ENCODE data around the gene ASTN2.

Gene ASTN2

GRCh38 chr9:117120061-117120460 is 294.8 kb downstream of the ASTN2 start:
- no peak for TF ChIP-seq TAF1 (IDR thresholded peaks at IDR 0.05; ENCODE audit: borderline replicate concordance, insufficient read depth, low read length)
- no peak for TF ChIP-seq FOXP2 (optimal IDR thresholded peaks at IDR 0.05; ENCODE audit: borderline replicate concordance, extremely low read depth, extremely low read length, insufficient read depth)
- no peak for TF ChIP-seq SIN3A (IDR thresholded peaks at IDR 0.05; ENCODE audit: borderline replicate concordance, insufficient read depth, low read length)
- no peak for TF ChIP-seq POLR2AphosphoS5 (IDR thresholded peaks at IDR 0.05; ENCODE audit: low read depth, low read length)
- TF ChIP-seq, protein P1, sequence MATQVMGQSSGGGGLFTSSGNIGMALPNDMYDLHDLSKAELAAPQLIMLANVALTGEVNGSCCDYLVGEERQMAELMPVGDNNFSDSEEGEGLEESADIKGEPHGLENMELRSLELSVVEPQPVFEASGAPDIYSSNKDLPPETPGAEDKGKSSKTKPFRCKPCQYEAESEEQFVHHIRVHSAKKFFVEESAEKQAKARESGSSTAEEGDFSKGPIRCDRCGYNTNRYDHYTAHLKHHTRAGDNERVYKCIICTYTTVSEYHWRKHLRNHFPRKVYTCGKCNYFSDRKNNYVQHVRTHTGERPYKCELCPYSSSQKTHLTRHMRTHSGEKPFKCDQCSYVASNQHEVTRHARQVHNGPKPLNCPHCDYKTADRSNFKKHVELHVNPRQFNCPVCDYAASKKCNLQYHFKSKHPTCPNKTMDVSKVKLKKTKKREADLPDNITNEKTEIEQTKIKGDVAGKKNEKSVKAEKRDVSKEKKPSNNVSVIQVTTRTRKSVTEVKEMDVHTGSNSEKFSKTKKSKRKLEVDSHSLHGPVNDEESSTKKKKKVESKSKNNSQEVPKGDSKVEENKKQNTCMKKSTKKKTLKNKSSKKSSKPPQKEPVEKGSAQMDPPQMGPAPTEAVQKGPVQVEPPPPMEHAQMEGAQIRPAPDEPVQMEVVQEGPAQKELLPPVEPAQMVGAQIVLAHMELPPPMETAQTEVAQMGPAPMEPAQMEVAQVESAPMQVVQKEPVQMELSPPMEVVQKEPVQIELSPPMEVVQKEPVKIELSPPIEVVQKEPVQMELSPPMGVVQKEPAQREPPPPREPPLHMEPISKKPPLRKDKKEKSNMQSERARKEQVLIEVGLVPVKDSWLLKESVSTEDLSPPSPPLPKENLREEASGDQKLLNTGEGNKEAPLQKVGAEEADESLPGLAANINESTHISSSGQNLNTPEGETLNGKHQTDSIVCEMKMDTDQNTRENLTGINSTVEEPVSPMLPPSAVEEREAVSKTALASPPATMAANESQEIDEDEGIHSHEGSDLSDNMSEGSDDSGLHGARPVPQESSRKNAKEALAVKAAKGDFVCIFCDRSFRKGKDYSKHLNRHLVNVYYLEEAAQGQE (IDR thresholded peaks at IDR 0.05; ENCODE audit: insufficient read depth in 1 of 2, low read depth in 2 of 2, low read length in 2 of 2): no peak

GRCh38 chr9:117116084-117116483 is 298.8 kb downstream of the ASTN2 start:
- TF ChIP-seq FOXP2 (optimal IDR thresholded peaks at IDR 0.05; ENCODE audit: borderline replicate concordance, extremely low read depth, extremely low read length, insufficient read depth) (no peak), SIN3A (IDR thresholded peaks at IDR 0.05; ENCODE audit: borderline replicate concordance, insufficient read depth, low read length) (no peak), TAF1 (IDR thresholded peaks at IDR 0.05; ENCODE audit: borderline replicate concordance, insufficient read depth, low read length) (no peak), POLR2AphosphoS5 (IDR thresholded peaks at IDR 0.05; ENCODE audit: low read depth, low read length) (no peak)
- TF ChIP-seq, protein P1 (IDR thresholded peaks at IDR 0.05; ENCODE audit: insufficient read depth in 1 of 2, low read depth in 2 of 2, low read length in 2 of 2): no peak

- TF ChIP-seq FOXP2 (optimal IDR thresholded peaks at IDR 0.05; ENCODE audit: borderline replicate concordance, extremely low read depth, extremely low read length, insufficient read depth) (no peak), POLR2AphosphoS5 (IDR thresholded peaks at IDR 0.05; ENCODE audit: low read depth, low read length) (no peak), SIN3A (IDR thresholded peaks at IDR 0.05; ENCODE audit: borderline replicate concordance, insufficient read depth, low read length) (no peak), TAF1 (IDR thresholded peaks at IDR 0.05; ENCODE audit: borderline replicate concordance, insufficient read depth, low read length) (no peak)
- TF ChIP-seq, protein P1 (IDR thresholded peaks at IDR 0.05; ENCODE audit: insufficient read depth in 1 of 2, low read depth in 2 of 2, low read length in 2 of 2): no peak
Observed at GRCh38 chr9:117114768-117115167, 300.1 kb downstream of the ASTN2 start.

DNA sequence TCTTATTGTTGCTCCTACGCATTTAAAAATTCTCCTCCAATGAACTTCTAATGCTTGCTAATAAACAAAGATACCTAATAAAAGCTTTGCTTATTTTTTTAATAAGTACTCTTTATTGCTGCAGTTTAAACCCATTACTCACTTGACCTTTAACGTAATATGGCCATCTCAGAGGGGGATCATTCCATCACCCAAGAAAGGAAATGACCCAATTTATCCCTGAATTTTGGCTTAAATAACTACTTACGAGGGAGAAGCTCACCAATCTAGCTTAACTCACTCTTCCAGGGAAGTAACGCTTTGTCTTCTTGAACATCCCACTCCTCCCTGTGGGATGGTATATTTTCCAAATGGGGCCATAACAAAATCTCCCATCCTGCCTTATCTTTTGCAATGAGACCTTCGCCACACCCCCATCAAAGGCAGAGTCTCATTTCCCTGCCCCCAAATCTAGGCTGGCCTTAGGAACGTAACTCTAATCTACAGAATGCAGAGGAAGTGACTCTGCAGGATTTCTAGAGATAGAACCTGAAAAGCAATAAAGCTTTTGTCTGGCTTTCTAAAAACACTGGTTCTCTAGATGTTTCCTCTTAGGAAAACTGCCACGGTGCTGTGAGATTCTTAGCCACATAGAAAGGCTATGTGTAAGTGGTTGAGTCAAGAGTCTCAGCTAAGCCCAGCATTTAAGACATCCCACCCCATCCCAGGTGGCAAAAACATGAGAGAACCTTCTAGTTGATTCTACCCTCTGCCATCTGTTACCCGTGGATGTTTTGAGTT is 310.0 kb downstream of the ASTN2 start:
- TF ChIP-seq FOXP2 (optimal IDR thresholded peaks at IDR 0.05; ENCODE audit: borderline replicate concordance, extremely low read depth, extremely low read length, insufficient read depth) (no peak), POLR2AphosphoS5 (IDR thresholded peaks at IDR 0.05; ENCODE audit: low read depth, low read length) (no peak), SIN3A (IDR thresholded peaks at IDR 0.05; ENCODE audit: borderline replicate concordance, insufficient read depth, low read length) (no peak), TAF1 (IDR thresholded peaks at IDR 0.05; ENCODE audit: borderline replicate concordance, insufficient read depth, low read length) (no peak)
- TF ChIP-seq, protein P1 (IDR thresholded peaks at IDR 0.05; ENCODE audit: insufficient read depth in 1 of 2, low read depth in 2 of 2, low read length in 2 of 2): no peak

Data from PFSK-1 (cell line).